C4-2B (cell line): ENCODE data around the gene MPC1.

Source experiments
- CTCF ChIP-seq: fragments of 450-650 bp; conservative IDR thresholded peaks from 2 replicates; pipeline ENCODE4 v1.5.1; 2017; ENCODE audit warnings: mild to moderate bottlenecking
- ZFX ChIP-seq: fragments of 450-650 bp; IDR thresholded peaks from 2 replicates; pipeline ENCODE4 v1.6.1; 2017

- no peak for TF ChIP-seq CTCF
- TF ChIP-seq ZFX, result no peak
Measured at GRCh38 chr6:166397849-166398248, 15.1 kb upstream of the MPC1 start.
